Endothelial cell of umbilical vein (primary cell): ENCODE data around the gene IFT27. TPM values are rescaled to one million over a fixed set of nuclear protein-coding genes. Genes with fewer than 3 reads are reported as not detected.

ENCODE experiments used
- BruUV-seq: library from RNA; stranded (reverse); fragments of 400-500 nt; replicated peaks from 2 replicates; lab custom pipeline; 2021; lab: Mats Ljungman, UMichigan
- CTCF ChIA-PET: fragments of 300-600, 350-600 bp; sonication (Branson Sonifier 250); formaldehyde crosslinking; loops from one replicate; lab custom pipeline; 2021; ENCODE audit warnings: antibody characterized with exemption, inconsistent platforms; lab: Charles Lee
- POLR2A ChIA-PET: fragments of 300-600, 350-600 bp; sonication (Branson Sonifier 250); formaldehyde crosslinking; loops from one replicate; lab custom pipeline; 2021; ENCODE audit warnings: antibody characterized with exemption, inconsistent platforms; lab: Charles Lee
- DNase-seq: peaks from one replicate; pipeline ENCODE4 v3.0.0-alpha.2; 2011; ENCODE audit warnings: low read depth, low spot score
- FAIRE-seq: peaks from 2 replicates; lab custom pipeline; 2011; peaks lifted over from hg19 to GRCh38; lab: Jason Lieb, UNC
- H2AFZ ChIP-seq: 2 replicates; pipeline ENCODE4 v1.6.0; 2012; ENCODE audit warnings: low read depth, low read length, control low read depth, inconsistent platforms
- H3K27ac ChIP-seq: 2 replicates; pipeline ENCODE4 v1.5.1; 2011; ENCODE audit warnings: low read depth, mild to moderate bottlenecking, control low read depth, low read length, moderate library complexity; ENCODE audit not compliant: insufficient read depth
- H3K27me3 ChIP-seq, 2 experiments: 2 replicates each; pipeline versions ENCODE4 v1.6.0 to v1.6.1; 2011; ENCODE audit warnings: low read length in 2 of 2, mixed read lengths in 1 of 2; ENCODE audit not compliant: control insufficient read depth in 2 of 2, insufficient read depth in 2 of 2
- H3K36me3 ChIP-seq, 2 experiments: 2 replicates in 1 of 2; 3 replicates in 1 of 2; pipeline ENCODE4 v1.5.1; 2011; ENCODE audit warnings: low read length in 2 of 2, mild to moderate bottlenecking in 1 of 2, moderate library complexity in 1 of 2; ENCODE audit not compliant: control insufficient read depth in 2 of 2, insufficient read depth in 2 of 2; ENCODE audit errors: extremely low read depth in 1 of 2
- H3K4me1 ChIP-seq: 3 replicates; pipeline ENCODE4 v1.5.1; 2011; ENCODE audit warnings: mild to moderate bottlenecking, low read length; ENCODE audit not compliant: control insufficient read depth, insufficient read depth; ENCODE audit errors: extremely low read depth
- H3K4me2 ChIP-seq: 2 replicates; pipeline ENCODE4 v1.6.1; 2011; ENCODE audit warnings: low read length, control low read depth, mixed read lengths; ENCODE audit not compliant: insufficient read depth
- H3K4me3 ChIP-seq, 3 experiments: fragments of 200-600 bp in 1 of 3; sonication (generic), shearing (Covaris generic) in 1 of 3; replicated peaks in 1 of 3; 2 replicates each; pipeline ENCODE4 v1.5.1; 2011 to 2016; ENCODE audit warnings: control low read depth in 3 of 3, low read length in 3 of 3, mild to moderate bottlenecking in 2 of 3, inconsistent platforms in 1 of 3, low read depth in 1 of 3, moderate library complexity in 1 of 3; ENCODE audit not compliant: insufficient read depth in 1 of 3
- H3K79me2 ChIP-seq: 2 replicates; pipeline ENCODE4 v1.6.0; 2012; ENCODE audit warnings: low read length, inconsistent platforms; ENCODE audit not compliant: control insufficient read depth, insufficient read depth
- H3K9ac ChIP-seq: replicated peaks from 2 replicates; pipeline ENCODE3; 2011; ENCODE audit warnings: low read length, control low read depth; ENCODE audit not compliant: insufficient read depth; ENCODE audit errors: extremely low read depth
- H3K9me1 ChIP-seq: replicated peaks from 3 replicates; pipeline ENCODE4 v1.6.0; 2011; ENCODE audit warnings: mild to moderate bottlenecking, low read length; ENCODE audit not compliant: control insufficient read depth, insufficient read depth; ENCODE audit errors: extremely low read depth
- H3K9me3 ChIP-seq: replicated peaks from 2 replicates; pipeline ENCODE4 v1.5.1; 2012; ENCODE audit warnings: low read length, inconsistent platforms; ENCODE audit not compliant: control insufficient read depth, insufficient read depth
- H4K20me1 ChIP-seq: replicated peaks from 2 replicates; pipeline ENCODE3; 2011; ENCODE audit warnings: mild to moderate bottlenecking, low read length; ENCODE audit not compliant: control insufficient read depth, insufficient read depth; ENCODE audit errors: extremely low read depth
- EZH2 ChIP-seq: IDR thresholded peaks from 2 replicates; pipeline ENCODE4 v1.6.1; 2012; ENCODE audit warnings: borderline replicate concordance, low read depth, mild to moderate bottlenecking, moderate library complexity, low read length, inconsistent platforms; ENCODE audit not compliant: severe bottlenecking
- FOS ChIP-seq: IDR thresholded peaks from 2 replicates; pipeline ENCODE4 v1.6.1; 2011; ENCODE audit warnings: mild to moderate bottlenecking, low read length, moderate library complexity, borderline replicate concordance; ENCODE audit not compliant: insufficient read depth
- GATA2 ChIP-seq: IDR thresholded peaks from 2 replicates; pipeline ENCODE4 v1.7.0; 2011; ENCODE audit warnings: low read depth, mild to moderate bottlenecking, moderate library complexity, mixed read lengths, low read length; ENCODE audit not compliant: insufficient read length, insufficient read depth
- JUN ChIP-seq: IDR thresholded peaks from 2 replicates; pipeline ENCODE4 v1.6.1; 2011; ENCODE audit warnings: borderline replicate concordance, low read depth; ENCODE audit not compliant: insufficient read length, insufficient read depth
- MYC ChIP-seq: IDR thresholded peaks from one replicate; pipeline ENCODE4 v1.6.1; 2011; ENCODE audit warnings: mild to moderate bottlenecking, low read depth, low read length
- POLR2A ChIP-seq: IDR thresholded peaks from 2 replicates; pipeline ENCODE4 v1.6.1; 2012; ENCODE audit warnings: low read depth, mild to moderate bottlenecking, control low read depth, low read length
- POLR2AphosphoS5 ChIP-seq: IDR thresholded peaks from 2 replicates; pipeline ENCODE4 v1.6.1; 2012; ENCODE audit warnings: low read depth, mild to moderate bottlenecking, control low read depth, low read length, moderate library complexity; ENCODE audit not compliant: insufficient read depth
- dilution Hi-C: fragments of 300-500 bp; cut with MboI; formaldehyde crosslinking; loops from one replicate; pipeline ENCODE4 v1.15.0; 2019; ENCODE audit warnings: low sequenced_read_pairs; ENCODE audit not compliant: extremely low pct_ligation_motif_present
- intact Hi-C: fragments of 100-400 bp; cut with micrococcal nuclease; formaldehyde crosslinking; loops from one replicate; pipeline ENCODE4 v1.10.0; 2022
- polyA plus RNA-seq, 4 experiments: library from polyadenylated mRNA; depleted of rRNA in 3 of 4; stranded (reverse) in 3 of 4; unstranded in 1 of 4; fragments of >200 nt; gene quantifications; 2 replicates each; pipeline versions ENCODE4 v1.2.1 to v1.2.3, GENCODE V29; 2011 to 2012; ENCODE audit warnings: missing spikeins in 1 of 4
- total RNA-seq: library from RNA; stranded (reverse); gene quantifications from 2 replicates; pipeline ENCODE4 v1.2.3, GENCODE V29; 2021
- TF ChIP-seq, protein P1 (sequence below), 2 donors: IDR thresholded peaks; 1 replicate in 1 of 2; 2 replicates in 1 of 2; pipeline ENCODE4 v1.5.1; 2011; ENCODE audit warnings: low read length in 2 of 2, mild to moderate bottlenecking in 2 of 2, moderate library complexity in 2 of 2, control low read depth in 1 of 2, inconsistent platforms in 1 of 2, low read depth in 1 of 2; ENCODE audit not compliant: insufficient read depth in 1 of 2; ENCODE audit errors: extremely low read depth in 1 of 2
- TF ChIP-seq, protein P2 (sequence below): IDR thresholded peaks from 2 replicates; pipeline ENCODE4 v1.6.1; 2011; ENCODE audit not compliant: insufficient read depth, insufficient read length

IFT27 gene
- total and polyA plus RNA-seq, 2 donors (not counting 3 experiments of a cell fraction or from before 2014, with no cell fraction given) = 29.9 to 33.7 TPM

DNA sequence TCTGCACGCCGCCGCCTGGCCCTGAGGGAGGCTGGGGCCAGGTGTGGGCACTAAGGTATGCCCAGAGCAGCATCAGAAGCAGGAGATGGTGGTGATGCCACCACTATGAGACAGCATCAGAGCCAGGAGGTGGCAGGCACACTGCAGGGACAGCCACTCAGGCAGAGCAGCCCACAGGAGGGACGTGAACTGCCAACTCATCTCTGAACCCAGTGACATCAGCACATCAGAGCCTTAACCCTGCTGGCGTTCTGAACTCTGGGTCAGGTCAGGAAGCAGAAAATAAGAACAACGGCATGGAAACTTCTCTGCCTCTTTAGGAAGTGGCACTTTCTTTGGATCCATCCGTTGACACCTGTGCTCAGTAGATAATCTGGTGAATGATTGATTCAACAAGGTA, 14.7 kb upstream of the IFT27 start:
- no peaks in the 10 kb centered on the region for H3K79me2 ChIP-seq
- intact Hi-C loops (no loop called here), dilution Hi-C loops (no loop called here)
- FAIRE-seq (no peak), DNase-seq (no peak)
- no peak overlapping the region for H3K4me3 ChIP-seq
- no peaks in the 10 kb centered on the region for H4K20me1 ChIP-seq
- TF ChIP-seq EZH2 (no peak), FOS (no peak), POLR2A (no peak), POLR2AphosphoS5 (no peak), GATA2 (no peak), MYC (no peak), JUN (no peak)
- TF ChIP-seq, protein P1, sequence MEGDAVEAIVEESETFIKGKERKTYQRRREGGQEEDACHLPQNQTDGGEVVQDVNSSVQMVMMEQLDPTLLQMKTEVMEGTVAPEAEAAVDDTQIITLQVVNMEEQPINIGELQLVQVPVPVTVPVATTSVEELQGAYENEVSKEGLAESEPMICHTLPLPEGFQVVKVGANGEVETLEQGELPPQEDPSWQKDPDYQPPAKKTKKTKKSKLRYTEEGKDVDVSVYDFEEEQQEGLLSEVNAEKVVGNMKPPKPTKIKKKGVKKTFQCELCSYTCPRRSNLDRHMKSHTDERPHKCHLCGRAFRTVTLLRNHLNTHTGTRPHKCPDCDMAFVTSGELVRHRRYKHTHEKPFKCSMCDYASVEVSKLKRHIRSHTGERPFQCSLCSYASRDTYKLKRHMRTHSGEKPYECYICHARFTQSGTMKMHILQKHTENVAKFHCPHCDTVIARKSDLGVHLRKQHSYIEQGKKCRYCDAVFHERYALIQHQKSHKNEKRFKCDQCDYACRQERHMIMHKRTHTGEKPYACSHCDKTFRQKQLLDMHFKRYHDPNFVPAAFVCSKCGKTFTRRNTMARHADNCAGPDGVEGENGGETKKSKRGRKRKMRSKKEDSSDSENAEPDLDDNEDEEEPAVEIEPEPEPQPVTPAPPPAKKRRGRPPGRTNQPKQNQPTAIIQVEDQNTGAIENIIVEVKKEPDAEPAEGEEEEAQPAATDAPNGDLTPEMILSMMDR (IDR thresholded peaks at IDR 0.05; ENCODE audit: extremely low read depth in 1 of 2, insufficient read depth in 1 of 2, low read depth in 1 of 2, low read length in 2 of 2) = no peak
- TF ChIP-seq, protein P2, sequence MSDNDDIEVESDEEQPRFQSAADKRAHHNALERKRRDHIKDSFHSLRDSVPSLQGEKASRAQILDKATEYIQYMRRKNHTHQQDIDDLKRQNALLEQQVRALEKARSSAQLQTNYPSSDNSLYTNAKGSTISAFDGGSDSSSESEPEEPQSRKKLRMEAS = no peak
- no peak overlapping the region for H3K4me2 ChIP-seq
- H3K4me1 ChIP-seq = no peaks in the 10 kb centered on the region
- no peaks in the 10 kb centered on the region for H3K9me3 ChIP-seq
- no TSS peak for BruUV-seq
- no peak overlapping the region for H3K27ac ChIP-seq
- H3K9me1 ChIP-seq = no peaks in the 10 kb centered on the region
- peaks cover 9 to 22% of the 10 kb centered on the region in 2 experiments for H3K27me3 ChIP-seq
- ChIA-PET POLR2A (no interaction called here), CTCF (no interaction called here)
- no peak overlapping the region for H2AFZ ChIP-seq
- no peak overlapping the region for H3K9ac ChIP-seq
- H3K36me3 ChIP-seq = no peaks in the 10 kb centered on the region
